ELF-1 (cell line): ENCODE measurements around the gene YIPF6.
"Not testable (repeated sequence)": the region's sequence is repeated elsewhere in the genome, so short reads cannot be mapped to it uniquely, and the experiment has no call there.

Source experiments
- DNase-seq: peaks from one replicate; pipeline ENCODE4 v3.0.0-alpha.2; 2016; ENCODE audit warnings: low read depth, low spot score

YIPF6 gene

GRCh38 chrX:68506649-68507048 is 7.8 kb downstream of the YIPF6 start:
- no peak for DNase-seq

- peak; percentile 47 for DNase-seq
These were observed 9.9 kb downstream of the YIPF6 start for GRCh38 chrX:68508799-68509198.

- peak; percentile 47 for DNase-seq
These were observed 12.4 kb downstream of the YIPF6 start for GRCh38 chrX:68511255-68511654.

GRCh38 chrX:68524680-68525079 is 25.8 kb downstream of the YIPF6 start:
- DNase-seq = not testable (repeated sequence)

GRCh38 chrX:68532831-68533533 is 34.1 kb downstream of the YIPF6 start:
- no peak for DNase-seq

GRCh38 chrX:68533656-68534055 is 34.8 kb downstream of the YIPF6 start:
- DNase-seq = no peak

GRCh38 chrX:68534691-68535090 is 35.8 kb downstream of the YIPF6 start:
- no peak for DNase-seq

GRCh38 chrX:68536429-68536828 is 37.6 kb downstream of the YIPF6 start:
- no peak for DNase-seq

GRCh38 chrX:68536884-68537283 is 38.0 kb downstream of the YIPF6 start:
- no peak for DNase-seq

- no peak for DNase-seq
These were observed 51.3 kb downstream of the YIPF6 start for GRCh38 chrX:68550193-68550592.

GRCh38 chrX:68556036-68556435 is 57.2 kb downstream of the YIPF6 start:
- DNase-seq = no peak

GRCh38 chrX:68557126-68557525 is 58.3 kb downstream of the YIPF6 start:
- DNase-seq = not testable (repeated sequence)

GRCh38 chrX:68559905-68560304 is 61.1 kb downstream of the YIPF6 start:
- DNase-seq = not testable (repeated sequence)

- DNase-seq = no peak
These were observed 69.3 kb downstream of the YIPF6 start for GRCh38 chrX:68568136-68568535.

- DNase-seq = no peak
These were observed 71.7 kb downstream of the YIPF6 start for GRCh38 chrX:68570598-68570997.

- DNase-seq = no peak
These were observed 72.4 kb downstream of the YIPF6 start for GRCh38 chrX:68571292-68571609.

GRCh38 chrX:68571610-68572311 is 72.9 kb downstream of the YIPF6 start:
- DNase-seq = no peak

GRCh38 chrX:68574240-68574639 is 75.4 kb downstream of the YIPF6 start:
- DNase-seq = no peak

GRCh38 chrX:68579810-68580209 is 81.0 kb downstream of the YIPF6 start:
- DNase-seq = no peak

GRCh38 chrX:68584221-68584620 is 85.4 kb downstream of the YIPF6 start:
- no peak for DNase-seq
